Stimulated activated CD4-positive, alpha-beta T cell treated with anti-CD3 and anti-CD28 coated beads, TNF-alpha, amount 100 ng/mL, for 24 hours (primary cell): ENCODE measurements around the gene WIPF2.

ENCODE experiments used
- DNase-seq, 3 experiments: peaks; one replicate each; pipeline ENCODE4 v3.0.0-alpha.2; 2020; ENCODE audit warnings: low read depth in 3 of 3

Gene WIPF2

GRCh38 chr17:40218740-40219593 lies at the start of gene WIPF2:
Gene WIPF2 (plus strand): TSS chr17:40219304. CDS start chr17:40256460, 37,156 bp downstream.
- DNase-seq, result peak; percentile 91 to 97 (median 96)

GRCh38 chr17:40170325-40170724 lies 48.8 kb upstream of the WIPF2 start:
- no peak for DNase-seq

- DNase-seq, result no peak
Observed at GRCh38 chr17:40171750-40172149, 47.4 kb upstream of the WIPF2 start.

- no peak for DNase-seq
Observed at GRCh38 chr17:40173091-40173777, 45.9 kb upstream of the WIPF2 start.

GRCh38 chr17:40173778-40174135 lies 45.3 kb upstream of the WIPF2 start:
- DNase-seq, result no peak

- no peak for DNase-seq
Observed at GRCh38 chr17:40174514-40174913, 44.6 kb upstream of the WIPF2 start.

- DNase-seq, result no peak
Observed at GRCh38 chr17:40175928-40176753, 43.0 kb upstream of the WIPF2 start.

- DNase-seq, result no peak
Observed at GRCh38 chr17:40176754-40177110, 42.4 kb upstream of the WIPF2 start.

- peak; percentile 72 to 91 (median 72) for DNase-seq
Observed at GRCh38 chr17:40177275-40177874, 41.7 kb upstream of the WIPF2 start, which contains the start of gene RAPGEFL1. Gene RAPGEFL1 (plus strand): TSS chr17:40177470. CDS start chr17:40177862, 392 bp downstream.

- no peak for DNase-seq
Observed at GRCh38 chr17:40178021-40178601, 41.0 kb upstream of the WIPF2 start.

- no peak for DNase-seq
Observed at GRCh38 chr17:40178660-40179059, 40.4 kb upstream of the WIPF2 start.

GRCh38 chr17:40179923-40180659 lies 39.0 kb upstream of the WIPF2 start:
- no peak for DNase-seq

- DNase-seq, result no peak
Observed at GRCh38 chr17:40180694-40181093, 38.4 kb upstream of the WIPF2 start.

GRCh38 chr17:40181205-40181604 lies 37.9 kb upstream of the WIPF2 start:
- DNase-seq, result no peak

GRCh38 chr17:40182606-40183005 lies 36.5 kb upstream of the WIPF2 start:
- DNase-seq, result no peak

- no peak for DNase-seq
Observed at GRCh38 chr17:40187238-40187637, 31.9 kb upstream of the WIPF2 start.

- no peak for DNase-seq
Observed at GRCh38 chr17:40188694-40189093, 30.4 kb upstream of the WIPF2 start.

GRCh38 chr17:40190197-40191021 lies 28.7 kb upstream of the WIPF2 start:
- peak in 1 of 3 experiments; percentile 25 for DNase-seq
